ENCODE measurements around the gene USB1.

DNA sequence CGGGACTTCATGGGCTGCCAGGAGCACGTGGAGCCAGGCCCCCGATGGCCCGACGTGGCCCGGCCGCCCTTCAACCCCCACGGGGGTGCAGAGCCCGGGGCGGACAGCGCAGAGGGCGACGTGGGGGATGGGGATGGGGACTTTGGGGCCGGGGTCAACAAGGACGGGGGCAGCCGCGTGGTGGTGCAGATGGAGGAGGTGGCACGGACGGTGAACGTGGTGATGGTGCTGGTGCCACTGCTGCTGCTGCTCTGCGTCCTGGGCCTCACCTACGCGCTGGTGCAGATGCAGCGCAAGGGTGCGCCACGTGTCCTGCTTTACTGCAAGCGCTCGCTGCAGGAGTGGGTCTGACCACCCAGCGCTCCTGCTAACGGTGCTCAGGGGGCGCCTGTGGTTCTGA lies 43.9 kb downstream of the USB1 start:
- TF ChIP-seq POLR2A (IDR thresholded peaks at IDR 0.05) (no peak), CTCF (IDR thresholded peaks at IDR 0.05) (no peak)

Measured in vagina (tissue), 2 donors.